Upper lobe of left lung (tissue), 4 donors: ENCODE data around the gene EHMT1.

Experiments
- CTCF ChIP-seq, 6 experiments: fragments of 450-650 bp in 4 of 6; fragments of 200-600 bp in 2 of 6; sonication (generic) in 2 of 6; IDR thresholded peaks; one replicate each; pipeline ENCODE4 v1.5.1; 2016 to 2019; ENCODE audit warnings: antibody characterized with exemption in 6 of 6
- EP300 ChIP-seq, 4 donors: sonication (generic); formaldehyde crosslinking; IDR thresholded peaks; one replicate each; pipeline ENCODE4 v1.5.1; 2017; ENCODE audit warnings: antibody characterized with exemption in 4 of 4, control low read depth in 2 of 4
- POLR2A ChIP-seq, 4 donors: fragments of 450-650 bp; IDR thresholded peaks; one replicate each; pipeline ENCODE4 v1.5.1; 2016 to 2017; ENCODE audit warnings: antibody characterized with exemption in 4 of 4, mild to moderate bottlenecking in 2 of 4
- POLR2AphosphoS5 ChIP-seq, 2 donors: sonication (generic); formaldehyde crosslinking; IDR thresholded peaks; one replicate each; pipeline ENCODE4 v1.5.1; 2017; ENCODE audit warnings: antibody characterized with exemption in 2 of 2

- TF ChIP-seq POLR2AphosphoS5 (IDR thresholded peaks at IDR 0.05) (no peak), CTCF (IDR thresholded peaks at IDR 0.05) (no peak), POLR2A (IDR thresholded peaks at IDR 0.05) (no peak), EP300 (IDR thresholded peaks at IDR 0.05) (no peak)
These were observed 143.0 kb downstream of the EHMT1 start for GRCh38 chr9:137761793-137762192.
